ENCODE results near the gene MBD5. TPM values are rescaled to one million over a fixed set of nuclear protein-coding genes. Genes with fewer than 3 reads are reported as not detected.

MBD5 gene
- polyA plus RNA-seq, 2 of the 4 experiments (the other 2 are of a cell fraction) = 5.4 to 24.1 TPM

DNA sequence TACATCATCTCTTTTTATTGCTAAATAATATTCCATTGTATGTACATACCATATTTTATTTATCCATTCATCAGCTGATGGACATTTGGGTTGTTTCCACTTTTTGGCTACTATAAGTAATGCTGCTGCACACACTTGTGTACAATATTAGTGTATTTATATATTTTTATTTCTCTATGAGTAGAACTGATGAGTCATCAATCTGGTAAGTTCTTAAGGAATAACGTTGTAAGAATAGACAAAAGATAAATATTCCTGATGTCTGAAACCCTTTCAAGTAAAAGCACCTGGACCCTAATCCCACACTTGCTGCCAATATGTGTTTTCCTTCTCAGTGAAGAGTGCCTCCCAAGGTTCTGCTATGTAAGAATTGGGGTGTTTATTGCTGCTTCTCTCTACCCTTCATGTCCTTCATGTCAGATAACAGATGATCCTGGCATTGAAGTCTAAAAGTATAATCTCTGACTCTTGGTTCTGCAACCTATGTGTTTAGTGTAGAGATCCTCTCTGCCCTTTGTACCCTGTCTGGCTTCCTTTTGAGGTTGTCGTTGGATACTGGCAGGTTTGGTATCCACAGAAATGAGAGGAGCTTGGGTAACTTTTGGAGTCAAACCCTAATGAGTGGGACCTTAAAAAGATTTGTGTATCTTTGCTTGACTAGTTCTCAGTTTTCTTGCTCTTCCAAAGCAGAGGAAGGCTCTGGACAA, 330.7 kb downstream of the MBD5 start:
- Histone ChIP-seq H3K4me1 (no peaks in the 10 kb centered on the region), H3K4me2 (no peak overlapping the region), H3K9me3 (no peaks in the 10 kb centered on the region), H3K4me3 (no peak overlapping the region), H3K27ac (no peak overlapping the region)
- ChIA-PET CTCF (no interaction called here), POLR2A (no interaction called here)
- DNase-seq (ENCODE audit: low read depth in 1 of 2, low spot score in 1 of 2) (no peak), ATAC-seq (no peak), FAIRE-seq (no peak)
- TF ChIP-seq MAFK (IDR thresholded peaks at IDR 0.05; ENCODE audit: partially characterized antibody) (peak; percentile 78), FOSL2 (IDR thresholded peaks at IDR 0.05) (no peak), FOSL2 (CRISPR knock-in tag; IDR thresholded peaks at IDR 0.05) (peak; percentile 56), CHD2 (IDR thresholded peaks at IDR 0.05; ENCODE audit: low read length, partially characterized antibody) (no peak)
- 52% methylated on average over 2 of the region's 2 CpGs for WGBS (ENCODE audit: missing lambda C conversion rate)

- DNase-seq (ENCODE audit: low read depth in 1 of 2, low spot score in 1 of 2) = no peak
- H3K4me3 ChIP-seq = no peak overlapping the region
- H3K27ac ChIP-seq = no peak overlapping the region
- H3K9me3 ChIP-seq = no peaks in the 10 kb centered on the region
- H3K4me2 ChIP-seq = no peak overlapping the region
- no peak for ATAC-seq
- TF ChIP-seq MYC (IDR thresholded peaks at IDR 0.05; ENCODE audit: borderline replicate concordance, low read length) (no peak), EHF (CRISPR knock-in tag; IDR thresholded peaks at IDR 0.05) (no peak), SMC3 (IDR thresholded peaks at IDR 0.05) (no peak)
- TF ChIP-seq, protein P1, sequence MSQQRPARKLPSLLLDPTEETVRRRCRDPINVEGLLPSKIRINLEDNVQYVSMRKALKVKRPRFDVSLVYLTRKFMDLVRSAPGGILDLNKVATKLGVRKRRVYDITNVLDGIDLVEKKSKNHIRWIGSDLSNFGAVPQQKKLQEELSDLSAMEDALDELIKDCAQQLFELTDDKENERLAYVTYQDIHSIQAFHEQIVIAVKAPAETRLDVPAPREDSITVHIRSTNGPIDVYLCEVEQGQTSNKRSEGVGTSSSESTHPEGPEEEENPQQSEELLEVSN (IDR thresholded peaks at IDR 0.05; ENCODE audit: borderline replicate concordance, low read depth) = no peak
- TF ChIP-seq, protein P2, sequence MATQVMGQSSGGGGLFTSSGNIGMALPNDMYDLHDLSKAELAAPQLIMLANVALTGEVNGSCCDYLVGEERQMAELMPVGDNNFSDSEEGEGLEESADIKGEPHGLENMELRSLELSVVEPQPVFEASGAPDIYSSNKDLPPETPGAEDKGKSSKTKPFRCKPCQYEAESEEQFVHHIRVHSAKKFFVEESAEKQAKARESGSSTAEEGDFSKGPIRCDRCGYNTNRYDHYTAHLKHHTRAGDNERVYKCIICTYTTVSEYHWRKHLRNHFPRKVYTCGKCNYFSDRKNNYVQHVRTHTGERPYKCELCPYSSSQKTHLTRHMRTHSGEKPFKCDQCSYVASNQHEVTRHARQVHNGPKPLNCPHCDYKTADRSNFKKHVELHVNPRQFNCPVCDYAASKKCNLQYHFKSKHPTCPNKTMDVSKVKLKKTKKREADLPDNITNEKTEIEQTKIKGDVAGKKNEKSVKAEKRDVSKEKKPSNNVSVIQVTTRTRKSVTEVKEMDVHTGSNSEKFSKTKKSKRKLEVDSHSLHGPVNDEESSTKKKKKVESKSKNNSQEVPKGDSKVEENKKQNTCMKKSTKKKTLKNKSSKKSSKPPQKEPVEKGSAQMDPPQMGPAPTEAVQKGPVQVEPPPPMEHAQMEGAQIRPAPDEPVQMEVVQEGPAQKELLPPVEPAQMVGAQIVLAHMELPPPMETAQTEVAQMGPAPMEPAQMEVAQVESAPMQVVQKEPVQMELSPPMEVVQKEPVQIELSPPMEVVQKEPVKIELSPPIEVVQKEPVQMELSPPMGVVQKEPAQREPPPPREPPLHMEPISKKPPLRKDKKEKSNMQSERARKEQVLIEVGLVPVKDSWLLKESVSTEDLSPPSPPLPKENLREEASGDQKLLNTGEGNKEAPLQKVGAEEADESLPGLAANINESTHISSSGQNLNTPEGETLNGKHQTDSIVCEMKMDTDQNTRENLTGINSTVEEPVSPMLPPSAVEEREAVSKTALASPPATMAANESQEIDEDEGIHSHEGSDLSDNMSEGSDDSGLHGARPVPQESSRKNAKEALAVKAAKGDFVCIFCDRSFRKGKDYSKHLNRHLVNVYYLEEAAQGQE (IDR thresholded peaks at IDR 0.05) = no peak
- no peak for FAIRE-seq
- POLR2A ChIA-PET = no interaction called here
- no peaks in the 10 kb centered on the region for H3K4me1 ChIP-seq
- WGBS (ENCODE audit: missing lambda C conversion rate) = 72% methylated on average over 6 of the region's 6 CpGs
- CTCF ChIA-PET = no interaction called here
Measured at GRCh38 chr2:148358375-148358774, 337.5 kb downstream of the MBD5 start.

DNA sequence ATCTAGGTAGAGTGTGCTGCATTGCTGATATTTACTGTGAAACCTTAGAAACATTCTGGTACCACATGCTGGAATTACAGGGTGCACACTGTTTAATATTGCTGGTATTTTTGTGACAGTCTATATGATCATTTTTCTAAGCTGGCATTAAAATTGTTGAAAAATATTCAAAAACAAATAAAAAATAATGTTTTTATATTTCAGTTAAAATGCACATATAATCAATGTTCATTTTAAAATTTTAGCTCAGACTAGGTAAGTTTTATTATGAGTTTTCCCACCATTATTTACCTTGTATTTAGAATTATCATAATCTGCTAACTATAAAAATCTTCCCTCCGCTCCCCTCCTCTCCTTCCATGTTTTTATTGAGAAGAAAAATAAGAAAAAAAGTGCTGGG, 339.8 kb downstream of the MBD5 start:
- ChIA-PET POLR2A (no interaction called here), CTCF (no interaction called here)
- WGBS (ENCODE audit: missing lambda C conversion rate) = 82% methylated on average over 1 of the region's 1 CpG
- ATAC-seq (no peak), DNase-seq (ENCODE audit: low read depth in 1 of 2, low spot score in 1 of 2) (no peak), FAIRE-seq (no peak)
- TF ChIP-seq FOSL2 (IDR thresholded peaks at IDR 0.05) = no peak
- no peak for TF ChIP-seq FOSL2 (CRISPR knock-in tag; IDR thresholded peaks at IDR 0.05)
- no peak for TF ChIP-seq NPAS2 (CRISPR knock-in tag; IDR thresholded peaks at IDR 0.05; ENCODE audit: borderline replicate concordance)
- TF ChIP-seq GATA3 (IDR thresholded peaks at IDR 0.05; ENCODE audit: borderline replicate concordance) = no peak
- no peak for TF ChIP-seq TFCP2L1 (CRISPR knock-in tag; IDR thresholded peaks at IDR 0.05)
- TF ChIP-seq MAFK (IDR thresholded peaks at IDR 0.05; ENCODE audit: partially characterized antibody) = no peak
- TF ChIP-seq BHLHE40 (IDR thresholded peaks at IDR 0.05; ENCODE audit: low read depth, low read length) = no peak
- no peak for TF ChIP-seq HEYL (CRISPR knock-in tag; IDR thresholded peaks at IDR 0.05)
- TF ChIP-seq SMC3 (IDR thresholded peaks at IDR 0.05) = no peak
- TF ChIP-seq, protein P3, sequence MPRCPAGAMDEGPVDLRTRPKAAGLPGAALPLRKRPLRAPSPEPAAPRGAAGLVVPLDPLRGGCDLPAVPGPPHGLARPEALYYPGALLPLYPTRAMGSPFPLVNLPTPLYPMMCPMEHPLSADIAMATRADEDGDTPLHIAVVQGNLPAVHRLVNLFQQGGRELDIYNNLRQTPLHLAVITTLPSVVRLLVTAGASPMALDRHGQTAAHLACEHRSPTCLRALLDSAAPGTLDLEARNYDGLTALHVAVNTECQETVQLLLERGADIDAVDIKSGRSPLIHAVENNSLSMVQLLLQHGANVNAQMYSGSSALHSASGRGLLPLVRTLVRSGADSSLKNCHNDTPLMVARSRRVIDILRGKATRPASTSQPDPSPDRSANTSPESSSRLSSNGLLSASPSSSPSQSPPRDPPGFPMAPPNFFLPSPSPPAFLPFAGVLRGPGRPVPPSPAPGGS (IDR thresholded peaks at IDR 0.05) = no peak
- no peak for TF ChIP-seq TP53 (CRISPR knock-in tag; IDR thresholded peaks at IDR 0.05)
- no peak for TF ChIP-seq RFX5 (IDR thresholded peaks at IDR 0.05)
- 0 out of 3 replicates have a peak, but pooled peaks cover 2% of the 10 kb centered on the region for H3K9me3 ChIP-seq
- no peak overlapping the region for H3K27ac ChIP-seq
- no peak overlapping the region for H3K4me2 ChIP-seq
- no peak overlapping the region for H3K4me3 ChIP-seq
- H3K4me1 ChIP-seq = no peaks in the 10 kb centered on the region

Measured in A549 (cell line).